ENCODE results near the gene SLC27A5. TPM values are rescaled to one million over a fixed set of nuclear protein-coding genes. Genes with fewer than 3 reads are reported as not detected.

The SLC27A5 gene
- total and polyA plus RNA-seq, 2 of the 13 experiments (the other 11 are each of a cell fraction or from before 2014, with no cell fraction given) = 30.3 to 40.2 TPM

- TF ChIP-seq, protein P1, sequence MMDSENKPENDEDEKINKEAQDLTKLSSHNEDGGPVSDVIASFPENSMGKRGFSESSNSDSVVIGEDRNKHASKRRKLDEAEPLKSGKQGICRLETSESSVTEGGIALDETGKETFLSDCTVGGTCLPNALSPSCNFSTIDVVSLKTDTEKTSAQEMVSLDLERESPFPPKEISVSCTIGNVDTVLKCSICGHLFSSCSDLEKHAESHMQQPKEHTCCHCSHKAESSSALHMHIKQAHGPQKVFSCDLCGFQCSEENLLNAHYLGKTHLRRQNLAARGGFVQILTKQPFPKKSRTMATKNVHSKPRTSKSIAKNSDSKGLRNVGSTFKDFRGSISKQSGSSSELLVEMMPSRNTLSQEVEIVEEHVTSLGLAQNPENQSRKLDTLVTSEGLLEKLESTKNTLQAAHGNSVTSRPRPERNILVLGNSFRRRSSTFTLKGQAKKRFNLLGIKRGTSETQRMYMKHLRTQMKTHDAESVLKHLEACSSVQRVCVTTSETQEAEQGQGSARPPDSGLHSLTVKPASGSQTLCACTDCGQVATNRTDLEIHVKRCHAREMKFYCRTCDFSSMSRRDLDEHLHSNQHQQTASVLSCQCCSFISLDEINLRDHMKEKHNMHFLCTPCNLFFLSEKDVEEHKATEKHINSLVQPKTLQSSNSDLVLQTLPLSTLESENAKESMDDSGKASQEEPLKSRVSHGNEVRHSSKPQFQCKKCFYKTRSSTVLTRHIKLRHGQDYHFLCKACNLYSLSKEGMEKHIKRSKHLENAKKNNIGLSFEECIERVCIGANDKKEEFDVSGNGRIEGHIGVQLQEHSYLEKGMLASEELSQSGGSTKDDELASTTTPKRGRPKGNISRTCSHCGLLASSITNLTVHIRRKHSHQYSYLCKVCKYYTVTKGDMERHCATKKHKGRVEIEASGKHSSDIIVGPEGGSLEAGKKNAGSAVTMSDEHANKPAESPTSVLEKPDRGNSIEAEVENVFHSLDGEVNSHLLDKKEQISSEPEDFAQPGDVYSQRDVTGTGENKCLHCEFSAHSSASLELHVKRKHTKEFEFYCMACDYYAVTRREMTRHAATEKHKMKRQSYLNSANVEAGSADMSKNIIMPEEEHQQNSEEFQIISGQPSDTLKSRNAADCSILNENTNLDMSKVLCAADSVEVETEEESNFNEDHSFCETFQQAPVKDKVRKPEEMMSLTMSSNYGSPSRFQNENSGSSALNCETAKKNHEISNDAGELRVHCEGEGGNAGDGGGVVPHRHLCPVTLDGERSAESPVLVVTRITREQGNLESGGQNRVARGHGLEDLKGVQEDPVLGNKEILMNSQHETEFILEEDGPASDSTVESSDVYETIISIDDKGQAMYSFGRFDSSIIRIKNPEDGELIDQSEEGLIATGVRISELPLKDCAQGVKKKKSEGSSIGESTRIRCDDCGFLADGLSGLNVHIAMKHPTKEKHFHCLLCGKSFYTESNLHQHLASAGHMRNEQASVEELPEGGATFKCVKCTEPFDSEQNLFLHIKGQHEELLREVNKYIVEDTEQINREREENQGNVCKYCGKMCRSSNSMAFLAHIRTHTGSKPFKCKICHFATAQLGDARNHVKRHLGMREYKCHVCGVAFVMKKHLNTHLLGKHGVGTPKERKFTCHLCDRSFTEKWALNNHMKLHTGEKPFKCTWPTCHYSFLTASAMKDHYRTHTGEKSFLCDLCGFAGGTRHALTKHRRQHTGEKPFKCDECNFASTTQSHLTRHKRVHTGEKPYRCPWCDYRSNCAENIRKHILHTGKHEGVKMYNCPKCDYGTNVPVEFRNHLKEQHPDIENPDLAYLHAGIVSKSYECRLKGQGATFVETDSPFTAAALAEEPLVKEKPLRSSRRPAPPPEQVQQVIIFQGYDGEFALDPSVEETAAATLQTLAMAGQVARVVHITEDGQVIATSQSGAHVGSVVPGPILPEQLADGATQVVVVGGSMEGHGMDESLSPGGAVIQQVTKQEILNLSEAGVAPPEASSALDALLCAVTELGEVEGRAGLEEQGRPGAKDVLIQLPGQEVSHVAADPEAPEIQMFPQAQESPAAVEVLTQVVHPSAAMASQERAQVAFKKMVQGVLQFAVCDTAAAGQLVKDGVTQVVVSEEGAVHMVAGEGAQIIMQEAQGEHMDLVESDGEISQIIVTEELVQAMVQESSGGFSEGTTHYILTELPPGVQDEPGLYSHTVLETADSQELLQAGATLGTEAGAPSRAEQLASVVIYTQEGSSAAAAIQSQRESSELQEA (CRISPR knock-in tag; IDR thresholded peaks at IDR 0.05; ENCODE audit: not compliant biosample characterization) = no peak
- TF ChIP-seq TOPORS (CRISPR knock-in tag; IDR thresholded peaks at IDR 0.05) (no peak), KMT2B (CRISPR knock-in tag; IDR thresholded peaks at IDR 0.05) (no peak), GPN1 (CRISPR knock-in tag; IDR thresholded peaks at IDR 0.05; ENCODE audit: borderline replicate concordance) (peak; percentile 58; the same call in 1 of the 2 replicates), ZNF839 (CRISPR knock-in tag; IDR thresholded peaks at IDR 0.05; ENCODE audit: borderline replicate concordance) (peak; percentile 37; the same call in 1 of the 2 replicates), KDM1A (CRISPR knock-in tag; IDR thresholded peaks at IDR 0.05) (no peak), MTERF4 (CRISPR knock-in tag; IDR thresholded peaks at IDR 0.05) (no peak; the same call in 1 of the 2 replicates), FOXP1 (IDR thresholded peaks at IDR 0.05) (no peak), FOXP1 (CRISPR knock-in tag; IDR thresholded peaks at IDR 0.05) (no peak), SRY (CRISPR knock-in tag; IDR thresholded peaks at IDR 0.05) (no peak; the same call in none of the 2 replicates), ZNF382 (CRISPR knock-in tag; IDR thresholded peaks at IDR 0.05; ENCODE audit: borderline replicate concordance) (no peak), GATA4 (IDR thresholded peaks at IDR 0.05; ENCODE audit: borderline replicate concordance, low read depth) (0 out of 2 replicates have a peak, but pooled peaks have one; percentile 29), MZF1 (CRISPR knock-in tag; IDR thresholded peaks at IDR 0.05; ENCODE audit: borderline replicate concordance) (no peak), PRPF4 (IDR thresholded peaks at IDR 0.05; ENCODE audit: low read depth, low read length, poor library complexity, severe bottlenecking) (peak; percentile 66), TEAD3 (CRISPR knock-in tag; optimal IDR thresholded peaks at IDR 0.05; ENCODE audit: borderline replicate concordance) (peak; percentile 72), TCF7L2 (IDR thresholded peaks at IDR 0.05; ENCODE audit: low read depth, low read length) (no peak)
- TF ChIP-seq, protein P2, sequence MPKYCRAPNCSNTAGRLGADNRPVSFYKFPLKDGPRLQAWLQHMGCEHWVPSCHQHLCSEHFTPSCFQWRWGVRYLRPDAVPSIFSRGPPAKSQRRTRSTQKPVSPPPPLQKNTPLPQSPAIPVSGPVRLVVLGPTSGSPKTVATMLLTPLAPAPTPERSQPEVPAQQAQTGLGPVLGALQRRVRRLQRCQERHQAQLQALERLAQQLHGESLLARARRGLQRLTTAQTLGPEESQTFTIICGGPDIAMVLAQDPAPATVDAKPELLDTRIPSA (CRISPR knock-in tag; IDR thresholded peaks at IDR 0.05; ENCODE audit: borderline replicate concordance) = no peak
- TF ChIP-seq, protein P3, sequence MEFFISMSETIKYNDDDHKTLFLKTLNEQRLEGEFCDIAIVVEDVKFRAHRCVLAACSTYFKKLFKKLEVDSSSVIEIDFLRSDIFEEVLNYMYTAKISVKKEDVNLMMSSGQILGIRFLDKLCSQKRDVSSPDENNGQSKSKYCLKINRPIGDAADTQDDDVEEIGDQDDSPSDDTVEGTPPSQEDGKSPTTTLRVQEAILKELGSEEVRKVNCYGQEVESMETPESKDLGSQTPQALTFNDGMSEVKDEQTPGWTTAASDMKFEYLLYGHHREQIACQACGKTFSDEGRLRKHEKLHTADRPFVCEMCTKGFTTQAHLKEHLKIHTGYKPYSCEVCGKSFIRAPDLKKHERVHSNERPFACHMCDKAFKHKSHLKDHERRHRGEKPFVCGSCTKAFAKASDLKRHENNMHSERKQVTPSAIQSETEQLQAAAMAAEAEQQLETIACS (CRISPR knock-in tag; IDR thresholded peaks at IDR 0.05) = peak; percentile 92
These were observed 2.1 kb upstream of the SLC27A5 start (continued) for GRCh38 chr19:58513694-58514563.

All from HepG2 (cell line).